GM18909 (cell line): ENCODE data around the gene PRKAR2B.
"Not testable (repeated sequence)": the region's sequence is repeated elsewhere in the genome, so short reads cannot be mapped to it uniquely, and the experiment has no call there.

Source experiments
- ATAC-seq: cut with Tn5 transposase; IDR thresholded peaks from one replicate; pipeline ENCODE4 v1.9.1; 2021; ENCODE audit warnings: mild to moderate bottlenecking; ENCODE audit not compliant: unreplicated experiment, poor library complexity

The PRKAR2B gene

DNA sequence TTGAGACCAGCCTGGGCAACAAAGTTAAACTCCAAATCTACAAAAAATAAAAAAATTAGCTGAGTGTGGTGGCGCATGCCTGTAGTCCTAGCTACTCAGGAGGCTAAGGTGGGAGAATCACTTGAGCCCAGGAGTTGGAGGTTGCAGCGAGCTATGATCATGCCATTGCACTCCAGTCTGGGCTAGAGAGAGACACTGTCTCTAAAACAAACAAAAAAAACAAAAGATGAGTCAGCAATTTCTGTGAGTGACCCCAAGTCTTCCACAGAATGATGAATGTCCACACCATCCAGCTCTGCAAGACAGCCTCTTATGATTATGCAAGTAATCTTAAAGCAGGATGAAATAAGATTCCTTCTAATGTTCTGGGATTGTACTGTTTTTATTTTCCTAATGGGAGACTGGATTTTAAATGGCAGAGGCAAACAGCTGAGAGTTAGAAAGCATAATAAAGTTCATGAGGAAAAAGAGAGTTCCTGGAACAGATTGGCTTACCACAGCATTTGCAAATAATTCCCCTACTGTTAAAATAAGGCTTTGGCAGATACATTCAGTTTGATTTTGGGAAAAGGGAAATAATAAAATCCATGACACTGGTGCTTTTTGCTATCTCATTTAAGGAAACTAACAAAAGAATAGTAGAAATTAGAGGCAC lies 18.9 kb upstream of the PRKAR2B start:
- ATAC-seq = no peak

DNA sequence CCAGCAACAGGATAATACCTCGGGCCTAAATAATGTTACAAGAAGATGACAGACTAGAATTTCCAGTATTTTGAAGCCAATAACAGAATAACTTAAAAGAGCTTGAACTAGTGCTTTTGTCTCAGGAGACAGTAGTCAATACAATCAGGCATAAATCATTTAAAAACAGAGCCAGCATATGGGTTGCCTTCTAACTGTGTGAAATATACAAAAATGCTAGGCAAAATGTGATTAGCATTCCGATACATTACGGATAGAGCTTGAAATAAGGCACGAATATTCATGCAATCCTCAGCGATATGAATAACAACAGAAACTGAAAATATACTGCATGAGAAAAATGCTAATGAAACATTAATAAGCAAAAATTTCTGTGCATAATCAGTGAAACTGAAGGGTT lies 18.3 kb upstream of the PRKAR2B start:
- ATAC-seq = no peak

DNA sequence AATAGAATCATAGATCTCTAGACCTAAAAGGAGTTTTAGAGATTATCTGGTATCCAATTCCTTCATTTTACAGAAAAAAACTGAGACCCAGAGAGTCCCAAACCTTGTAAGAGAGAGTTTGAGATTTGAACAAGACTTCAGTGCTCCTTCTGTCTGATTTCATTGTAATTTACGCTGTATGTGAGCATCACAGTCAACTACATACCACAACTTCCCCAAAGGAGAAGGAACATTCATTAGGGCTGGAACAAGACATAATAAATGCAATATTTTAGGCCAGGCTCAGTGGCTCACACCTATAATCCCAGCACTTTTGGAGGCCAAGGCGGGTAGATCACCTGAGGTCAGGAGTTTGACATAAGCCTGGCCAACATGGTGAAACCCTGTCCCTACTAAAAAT lies 17.3 kb upstream of the PRKAR2B start:
- no peak for ATAC-seq

DNA sequence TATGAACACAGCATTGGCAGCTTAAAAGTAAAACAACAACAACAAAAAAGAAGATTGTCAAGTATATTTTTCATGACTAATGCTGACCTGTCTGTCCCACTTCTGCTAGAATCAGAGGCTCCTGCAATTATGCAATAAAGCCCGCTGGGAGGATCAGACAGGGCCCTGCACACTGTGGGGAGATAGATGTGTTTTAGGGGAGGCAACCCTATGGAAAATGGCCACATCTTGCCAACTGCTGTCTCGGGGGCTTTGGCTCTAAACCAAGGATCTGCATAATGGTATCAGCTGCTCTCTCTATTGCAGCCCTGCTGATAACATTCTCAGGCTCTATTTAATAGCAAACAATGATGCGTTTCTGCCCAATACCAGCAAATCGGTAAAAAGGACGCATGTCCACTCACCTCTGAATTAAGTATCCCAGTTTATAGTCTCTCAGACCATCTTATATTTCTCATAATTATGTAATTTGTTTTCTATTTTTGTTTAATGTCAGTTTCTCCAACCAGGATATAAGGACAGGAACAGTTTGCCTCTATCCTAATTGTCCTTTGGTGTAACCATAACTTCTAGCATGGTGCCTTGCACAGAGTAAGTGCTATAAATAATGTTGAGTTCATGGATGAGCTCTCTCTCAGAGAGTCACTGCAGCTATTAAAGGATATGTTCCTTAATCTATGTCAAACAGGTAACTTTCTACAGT lies 15.3 kb upstream of the PRKAR2B start:
- ATAC-seq = no peak

DNA sequence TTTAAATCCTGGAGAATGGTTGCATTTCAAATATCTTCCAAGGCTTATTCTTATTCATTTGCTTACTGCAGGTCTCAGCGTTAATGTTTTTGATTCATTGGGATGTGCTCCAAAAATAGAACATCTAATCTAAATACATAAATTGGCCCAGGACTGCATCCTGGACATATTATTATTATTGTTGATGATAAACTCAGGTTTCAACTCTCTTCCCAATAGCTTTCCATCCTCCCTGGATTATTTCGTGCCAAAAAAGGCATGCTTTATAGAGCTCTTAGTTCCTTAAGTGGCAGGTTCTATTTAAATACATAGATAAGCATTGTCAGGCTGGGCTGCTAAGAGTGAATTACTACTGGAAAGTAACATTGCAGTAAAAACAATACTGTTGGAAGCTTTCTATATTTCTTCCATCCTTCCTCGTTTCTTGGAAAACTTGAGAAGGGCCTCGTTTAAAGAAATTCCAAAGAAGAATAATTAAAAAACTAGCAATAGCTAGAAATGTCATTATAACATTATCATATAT lies 14.7 kb upstream of the PRKAR2B start:
- ATAC-seq = no peak

DNA sequence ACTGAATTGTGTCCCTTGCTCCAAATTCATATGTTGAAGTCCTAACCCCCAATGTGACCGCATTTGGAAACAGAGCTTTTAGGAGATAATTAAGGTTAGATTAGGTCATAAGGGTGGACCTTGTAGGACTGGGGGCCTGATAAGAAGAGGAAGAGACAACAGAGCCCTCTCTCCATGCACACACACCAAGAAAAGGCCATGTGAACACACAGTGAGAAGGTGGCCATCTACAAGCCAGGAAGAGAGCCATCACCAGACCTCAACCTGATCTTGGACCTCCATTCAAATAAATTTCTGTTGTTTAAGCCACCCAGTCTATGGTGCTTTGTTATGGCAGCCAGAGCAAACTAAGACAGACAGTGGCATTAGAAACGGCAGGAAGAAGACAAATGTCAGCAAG lies 12.5 kb upstream of the PRKAR2B start:
- ATAC-seq = no peak

DNA sequence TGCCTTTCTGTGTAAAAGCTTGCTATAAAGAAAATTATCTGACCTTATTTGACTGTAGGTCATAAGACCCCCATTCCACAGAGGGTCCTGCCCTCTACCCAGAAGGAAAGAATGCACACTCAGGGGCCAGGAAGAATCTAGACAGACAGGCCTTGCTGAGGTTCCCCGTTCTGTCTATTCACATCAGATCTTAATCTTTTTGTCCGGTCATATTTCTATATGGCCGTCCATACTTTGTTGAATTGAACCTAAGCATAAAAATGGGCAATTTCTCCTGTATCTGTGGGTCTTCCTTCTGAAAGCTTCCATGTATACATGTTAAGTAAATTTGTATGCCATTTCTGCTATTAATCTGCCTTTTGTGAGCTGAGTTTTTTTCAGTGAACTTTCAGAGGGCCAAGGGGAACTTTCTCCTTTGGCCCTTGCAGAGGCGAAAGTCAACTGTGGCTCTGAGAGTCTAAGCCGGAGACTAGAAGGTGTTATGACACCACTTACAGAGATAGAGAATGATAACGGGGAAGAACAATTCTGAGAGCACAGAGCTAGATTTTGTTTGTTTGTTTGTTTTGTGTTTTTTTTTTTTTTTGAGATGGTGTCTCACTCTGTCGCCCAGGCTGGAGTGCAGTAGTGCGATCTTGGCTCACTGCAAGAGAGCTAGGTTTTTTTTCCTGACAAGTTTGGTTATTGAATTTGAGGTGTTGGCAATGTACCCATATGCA lies 11.6 kb upstream of the PRKAR2B start:
- ATAC-seq = no peak

DNA sequence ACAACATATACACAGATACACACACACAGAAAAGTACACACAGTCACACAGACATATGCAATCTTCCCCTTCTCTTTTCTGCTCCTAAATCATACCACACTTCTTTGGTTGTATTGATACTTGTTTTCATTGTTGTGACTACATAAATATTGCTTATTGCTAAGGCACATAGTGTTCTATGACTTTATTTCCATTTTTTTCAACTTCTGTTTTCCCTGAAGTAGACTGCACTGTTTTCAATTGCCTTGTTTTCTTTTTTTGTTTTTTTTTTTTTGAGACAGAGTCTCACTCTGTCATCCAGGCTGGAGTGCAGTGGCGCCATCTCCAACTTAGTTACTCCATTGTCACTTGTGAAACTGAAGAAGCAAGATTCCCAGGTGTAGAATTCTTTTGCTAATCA lies 10.0 kb upstream of the PRKAR2B start:
- ATAC-seq = no peak

DNA sequence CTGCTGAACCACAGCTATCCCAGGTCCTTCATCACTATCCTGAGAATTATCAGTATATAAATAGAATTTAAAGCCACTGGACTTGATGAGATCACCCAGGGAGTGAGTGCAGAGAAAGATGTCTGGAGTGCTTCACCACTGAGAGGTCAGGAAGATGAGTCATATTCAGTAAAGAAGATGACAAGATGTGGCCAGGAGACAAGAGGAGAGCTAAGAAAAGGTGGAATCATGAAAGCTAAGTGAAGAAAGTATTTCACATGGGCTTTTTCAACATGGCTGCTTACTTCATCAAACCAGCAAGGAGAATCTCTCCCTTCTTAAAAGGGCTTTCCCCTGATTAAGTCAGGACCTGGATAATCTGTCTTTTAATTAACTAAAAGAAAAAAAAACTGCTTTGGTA lies 9.1 kb upstream of the PRKAR2B start:
- ATAC-seq = no peak

DNA sequence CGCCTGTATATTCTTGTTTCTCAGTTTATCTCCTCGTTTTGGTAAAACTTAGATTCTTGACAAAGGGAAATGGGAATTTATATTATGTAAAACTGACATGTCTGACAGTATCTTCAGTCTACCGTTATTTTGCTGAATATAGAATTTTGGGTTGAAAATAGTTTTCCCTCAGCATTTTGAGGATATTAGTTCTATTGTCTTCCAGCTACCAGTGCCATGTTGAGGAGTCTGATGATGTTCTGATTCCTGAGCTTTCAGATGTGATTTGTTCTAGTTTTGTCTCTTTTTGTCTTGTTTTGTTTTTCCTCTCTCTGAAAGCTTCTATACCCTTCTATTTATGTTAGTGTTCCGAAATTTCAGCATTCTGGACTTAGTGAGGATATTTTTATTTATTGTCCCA lies 8.0 kb upstream of the PRKAR2B start:
- no peak for ATAC-seq

DNA sequence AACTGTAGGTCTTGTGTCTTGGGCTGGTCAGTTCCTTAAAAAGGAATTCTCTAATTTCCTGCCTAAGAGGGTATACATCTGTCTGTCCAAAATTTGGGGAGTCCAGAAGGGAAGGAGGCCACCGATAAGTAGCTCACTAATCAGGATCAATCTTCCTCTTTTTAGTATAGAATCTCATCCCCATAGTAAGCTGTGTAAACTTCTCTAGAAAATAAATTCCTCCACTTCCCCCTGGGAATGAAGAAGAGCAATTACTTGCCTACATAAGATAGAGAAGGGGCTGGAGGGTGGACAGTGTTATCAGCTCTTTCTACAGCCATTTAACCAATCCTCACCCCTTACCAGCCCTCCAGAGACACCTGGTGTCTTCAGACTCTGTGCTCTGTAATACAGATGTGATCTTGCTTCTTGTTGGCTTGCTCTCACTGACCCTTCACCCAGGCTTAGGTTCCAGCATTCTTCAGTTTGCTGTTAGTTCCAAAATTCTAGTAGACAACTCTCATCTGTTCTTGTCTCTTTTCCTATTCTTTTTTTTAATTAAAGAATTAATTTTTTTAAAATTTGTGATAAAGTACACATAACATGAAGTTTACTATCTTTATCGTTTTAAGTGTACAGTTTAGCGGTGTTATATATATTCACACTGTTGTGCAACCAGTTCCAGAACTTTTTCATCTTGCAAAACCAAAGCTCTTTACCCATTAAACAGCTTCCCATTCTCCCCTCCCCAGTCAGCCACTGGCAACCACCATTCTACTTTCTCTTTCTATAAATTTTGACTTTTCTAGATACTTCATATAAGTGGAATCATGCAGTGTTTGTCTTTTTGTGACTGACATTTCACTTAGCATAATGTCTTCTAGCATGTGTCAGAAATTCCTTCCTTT lies 6.5 kb upstream of the PRKAR2B start:
- ATAC-seq = no peak

DNA sequence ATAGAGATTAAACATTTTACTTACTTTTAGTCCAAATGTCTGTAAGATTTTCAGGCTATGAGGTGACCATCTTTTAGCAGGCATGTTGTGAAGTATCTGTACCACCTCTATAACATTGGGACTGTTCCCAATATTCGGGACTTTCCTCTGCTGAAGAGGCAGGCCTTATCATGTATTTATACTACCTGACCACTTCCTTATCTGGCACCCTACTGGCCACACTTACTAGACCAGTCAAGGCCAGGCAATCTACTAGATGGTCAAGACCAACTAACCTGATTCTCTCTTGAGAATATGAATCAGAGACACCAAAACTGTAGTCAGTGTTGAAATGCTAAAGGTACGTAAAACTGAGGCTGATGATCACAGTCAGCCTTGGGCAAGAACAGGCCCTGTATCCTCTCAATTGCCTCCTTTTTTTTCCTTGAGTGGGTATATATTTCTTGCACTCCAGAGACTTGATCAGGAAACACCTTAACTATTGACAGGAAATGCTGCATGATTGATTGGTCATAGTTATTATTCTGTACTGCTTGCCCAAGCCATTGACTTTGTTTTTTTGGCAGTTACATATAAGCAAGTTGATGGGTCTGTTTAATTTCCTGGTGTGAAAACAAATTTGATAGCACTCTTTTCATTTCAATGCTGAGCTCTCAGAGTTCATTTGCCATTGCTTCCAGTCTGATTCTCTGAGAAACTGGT lies 5.2 kb upstream of the PRKAR2B start:
- no peak for ATAC-seq

DNA sequence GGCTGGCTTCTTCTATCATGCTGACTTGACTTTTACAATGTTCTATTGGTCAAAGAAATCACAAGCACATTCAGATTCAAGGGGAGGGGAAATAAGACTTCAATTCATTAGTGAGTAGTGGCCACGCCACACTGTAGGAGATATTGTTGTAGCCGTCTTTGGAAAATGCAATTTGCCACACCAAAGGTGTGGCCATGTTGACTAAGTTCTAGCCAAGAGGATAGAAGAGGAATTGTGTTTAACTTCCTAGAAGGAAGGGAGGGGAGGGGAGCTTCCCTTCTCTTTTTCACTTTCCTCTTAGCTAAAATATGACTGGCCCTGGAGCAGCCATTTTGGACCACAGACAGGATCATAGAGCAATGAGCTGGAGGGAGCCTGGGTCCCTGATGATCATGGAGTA lies 3.4 kb upstream of the PRKAR2B start:
- ATAC-seq = no peak

DNA sequence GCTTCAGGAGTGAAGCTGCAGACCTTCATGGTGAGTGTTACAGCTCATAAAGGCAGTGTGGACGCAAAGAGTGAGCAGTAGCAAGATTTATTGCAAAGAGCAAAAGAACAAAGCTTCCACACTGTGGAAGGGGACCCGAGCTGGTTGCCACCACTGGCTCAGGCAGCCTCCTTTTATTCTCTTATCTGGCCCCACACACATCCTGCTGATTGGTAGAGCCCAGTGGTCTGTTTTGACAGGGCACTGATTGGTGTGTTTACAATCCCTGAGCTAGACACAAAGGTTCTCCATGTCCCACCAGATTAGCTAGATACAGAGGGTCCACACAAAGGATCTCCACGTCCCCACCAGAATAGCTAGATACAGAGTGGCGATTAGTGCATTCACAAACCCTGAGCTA lies 2.7 kb upstream of the PRKAR2B start:
- not testable (repeated sequence) for ATAC-seq

DNA sequence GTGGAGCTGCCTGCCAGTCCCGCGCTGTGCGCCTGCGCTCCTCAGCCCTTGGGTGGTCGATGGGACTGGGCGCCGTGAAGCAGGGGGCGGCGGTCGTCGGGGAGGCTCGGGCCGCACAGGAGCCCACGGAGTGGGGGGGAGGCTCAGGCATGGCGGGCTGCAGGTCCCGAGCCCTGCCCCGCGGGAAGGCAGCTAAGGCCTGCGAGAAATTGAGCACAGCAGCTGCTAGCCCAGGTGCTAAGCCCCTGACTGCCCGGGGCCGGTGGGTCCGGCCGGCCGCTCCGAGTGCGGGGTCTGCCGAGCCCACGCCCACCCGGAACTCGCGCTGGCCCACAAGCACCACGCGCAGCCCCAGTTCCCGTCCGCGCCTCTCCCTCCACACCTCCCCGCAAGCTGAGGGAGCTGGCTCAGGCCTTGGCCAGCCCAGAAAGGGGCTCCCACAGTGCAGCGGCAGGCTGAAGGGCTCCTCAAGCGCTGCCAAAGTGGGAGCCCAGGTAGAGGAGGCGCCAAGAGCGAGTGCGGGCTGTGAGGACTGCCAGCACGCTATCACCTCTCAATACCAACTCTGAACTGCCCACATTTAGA lies 2.1 kb upstream of the PRKAR2B start:
- not testable (repeated sequence) for ATAC-seq

DNA sequence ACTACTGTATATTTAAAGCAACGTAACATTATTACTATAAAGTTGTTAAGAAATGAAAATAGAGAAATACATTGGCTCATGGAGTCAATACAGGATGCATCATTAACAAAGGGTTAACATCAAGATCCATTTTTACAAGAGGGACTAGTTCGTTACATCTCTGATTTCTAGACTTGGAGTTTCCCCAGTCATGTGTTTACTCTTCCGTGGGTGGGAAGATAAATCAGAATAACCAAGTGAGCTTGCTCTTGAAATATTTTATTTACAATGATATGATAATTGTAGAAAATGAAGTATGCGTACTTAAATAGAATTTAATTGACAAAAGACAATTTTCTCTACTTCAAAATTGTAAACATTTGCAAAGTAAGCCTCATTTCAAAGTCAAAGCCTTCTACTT lies 1.0 kb upstream of the PRKAR2B start:
- ATAC-seq = no peak

DNA sequence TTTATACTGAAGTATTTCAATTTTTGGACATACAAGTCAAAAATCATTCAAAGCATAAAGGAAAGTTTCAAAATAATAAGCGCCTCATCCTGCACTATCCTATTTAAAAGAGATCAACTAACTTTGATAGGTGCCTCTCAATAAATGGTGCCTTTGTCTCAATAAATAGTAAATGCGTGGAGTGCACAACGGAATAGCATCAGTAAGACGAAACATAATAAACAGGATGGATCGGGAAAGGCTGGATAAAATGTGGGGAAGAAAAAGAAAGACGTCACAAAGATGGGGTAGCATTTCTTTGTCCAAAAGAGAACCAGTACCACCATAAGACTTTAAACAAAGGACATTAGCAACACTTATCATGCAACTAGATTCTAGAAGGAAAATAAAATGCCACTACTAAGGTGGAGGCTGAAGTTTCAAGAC lies 571 bp upstream of the PRKAR2B start:
- peak; percentile 19 for ATAC-seq

DNA sequence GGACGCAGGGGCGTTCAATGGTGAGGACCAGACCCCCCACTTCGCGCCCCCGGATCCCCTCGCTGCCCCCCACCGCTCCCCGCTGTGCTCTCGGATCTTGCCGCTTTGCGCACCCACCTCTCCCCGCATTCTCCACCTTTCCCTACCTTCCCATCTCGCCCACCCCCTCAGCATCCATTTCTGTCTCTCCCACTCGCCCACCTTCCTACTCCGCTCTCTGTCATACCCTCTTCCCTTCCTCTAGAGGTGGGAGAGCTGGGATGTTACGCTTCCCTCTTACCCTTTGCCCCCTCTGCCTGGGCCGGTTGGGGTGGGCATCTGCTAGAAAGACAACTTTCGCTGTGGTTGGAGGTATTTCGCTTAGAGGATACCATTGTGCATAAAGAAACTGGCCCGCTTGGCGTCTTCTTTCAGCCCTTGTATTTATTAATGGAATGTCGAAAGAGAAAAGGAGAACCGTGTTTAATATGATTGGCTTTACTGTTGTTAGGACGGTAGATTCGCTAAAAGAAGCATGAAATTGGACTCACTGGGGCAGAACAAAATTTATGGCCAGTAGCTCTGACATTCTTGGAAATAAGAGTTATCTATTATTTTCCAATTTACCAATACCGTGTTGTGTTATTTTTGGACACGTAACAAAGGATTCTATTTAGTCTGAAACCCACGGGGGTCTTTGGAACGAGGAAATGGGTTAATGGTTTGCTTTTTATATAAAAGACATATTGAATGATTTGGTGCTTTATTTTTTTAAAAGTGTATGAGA lies 873 bp downstream of the PRKAR2B start:
- ATAC-seq = no peak

DNA sequence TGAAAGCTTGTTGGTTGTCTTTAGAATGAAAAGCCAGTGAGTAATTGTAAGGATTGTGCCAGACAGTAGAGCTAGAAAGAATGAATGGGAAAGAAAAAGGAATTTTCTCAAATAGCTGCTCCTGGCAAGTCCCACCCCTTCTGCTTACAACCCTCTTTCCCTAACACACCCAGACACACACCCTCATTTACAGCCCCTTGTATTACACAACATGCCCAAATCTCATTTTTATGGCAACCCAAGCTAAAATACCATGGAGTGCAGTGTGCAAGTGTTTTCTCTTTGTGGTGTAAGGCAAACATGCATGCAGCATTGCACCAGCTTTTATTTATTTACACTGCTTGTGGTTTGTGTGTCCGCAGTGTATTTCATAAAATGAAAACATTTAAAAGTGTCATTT lies 1.5 kb downstream of the PRKAR2B start:
- ATAC-seq = no peak
